A549 (cell line): Measurements from ENCODE around the gene CCDC167. TPM values are rescaled to one million over a fixed set of nuclear protein-coding genes. Genes with fewer than 3 reads are reported as not detected.

Source experiments
- ATAC-seq, 2 experiments: fragments of 200-7000 bp in 1 of 2; fragments of >200 bp in 1 of 2; cut with Nextera tagmentation in 1 of 2; cut with Tn5 transposase in 1 of 2; 3 replicates each; pipeline versions ENCODE4 v1.8.0 to v1.9.1; 2018 to 2020; ENCODE audit warnings: mild to moderate bottlenecking in 1 of 2, moderate library complexity in 1 of 2
- CTCF ChIA-PET: fragments of 300-600 bp; sonication (Branson Sonifier 250); formaldehyde crosslinking; extraction: SDS; loops from one replicate; lab custom pipeline; 2021; ENCODE audit warnings: antibody characterized with exemption, inconsistent platforms; lab: Yijun Ruan, JAX
- POLR2A ChIA-PET: fragments of 350-600 bp; formaldehyde crosslinking; extraction: SDS; loops from one replicate; lab custom pipeline; 2021; ENCODE audit warnings: antibody characterized with exemption, inconsistent platforms; lab: Yijun Ruan, JAX
- DNase-seq, 2 experiments: peaks; one replicate each; pipeline versions ENCODE4 v3.0.0 to v3.0.0-alpha.2; 2011 to 2016; ENCODE audit warnings: low read depth in 1 of 2, low spot score in 1 of 2
- FAIRE-seq: peaks from 2 replicates; lab custom pipeline; 2011; peaks lifted over from hg19 to GRCh38; lab: Jason Lieb, UNC
- H3K27ac ChIP-seq, 2 experiments: fragments of >200 bp; sonication (Bioruptor Twin); formaldehyde crosslinking; 3 replicates each; pipeline ENCODE4 v1.5.1; 2016 to 2017
- H3K4me1 ChIP-seq: fragments of >200 bp; sonication (Bioruptor Twin); formaldehyde crosslinking; 3 replicates; pipeline ENCODE4 v1.6.1; 2016
- H3K4me2 ChIP-seq: fragments of >200 bp; sonication (Bioruptor Twin); formaldehyde crosslinking; 3 replicates; pipeline ENCODE4 v1.6.1; 2016
- H3K4me3 ChIP-seq: fragments of >200 bp; sonication (Bioruptor Twin); formaldehyde crosslinking; 3 replicates; pipeline ENCODE4 v1.5.1; 2016
- H3K9me3 ChIP-seq: fragments of >200 bp; sonication (Bioruptor Twin); formaldehyde crosslinking; 3 replicates; pipeline ENCODE4 v1.6.1; 2016
- CHD4 ChIP-seq: fragments of 200-600 bp; sonication (generic); IDR thresholded peaks from 2 replicates; pipeline ENCODE4 v1.6.1; 2016; ENCODE audit warnings: antibody characterized with exemption, mild to moderate bottlenecking, borderline replicate concordance
- CTCF ChIP-seq: fragments of >200 bp; sonication (Bioruptor Twin); formaldehyde crosslinking; IDR thresholded peaks from 3 replicates; pipeline ENCODE4 v1.5.1; 2016
- EP300 ChIP-seq, 2 experiments: fragments of >200 bp; sonication (Bioruptor Twin); formaldehyde crosslinking; IDR thresholded peaks; 2 replicates in 1 of 2; 3 replicates in 1 of 2; pipeline ENCODE4 v1.6.1; 2016 to 2017
- FOSB ChIP-seq: fragments of 250-450 bp; sonication (Bioruptor Pico); IDR thresholded peaks from 2 replicates; pipeline ENCODE4 v1.5.0; 2020; ENCODE audit warnings: mild to moderate bottlenecking, moderate library complexity
- HEYL ChIP-seq: fragments of 250-450 bp; sonication (Bioruptor Pico); IDR thresholded peaks from 2 replicates; pipeline ENCODE4 v1.8.0; 2021; ENCODE audit warnings: mild to moderate bottlenecking, moderate library complexity
- KDM5A ChIP-seq: fragments of 200-600 bp; sonication (generic); IDR thresholded peaks from 2 replicates; pipeline ENCODE4 v1.6.1; 2016; ENCODE audit warnings: antibody characterized with exemption, mild to moderate bottlenecking
- MYC ChIP-seq: IDR thresholded peaks from 2 replicates; pipeline ENCODE4 v1.6.1; 2012; ENCODE audit warnings: mild to moderate bottlenecking, inconsistent platforms, low read length, improper control_type of control experiment, borderline replicate concordance
- NFE2L2 ChIP-seq: fragments of 150-350 bp; conservative IDR thresholded peaks from 2 replicates; pipeline ENCODE4 v1.6.1; 2014; ENCODE audit warnings: low read length
- NR3C1 ChIP-seq: fragments of >200 bp; sonication (Bioruptor Twin); formaldehyde crosslinking; IDR thresholded peaks from 3 replicates; pipeline ENCODE4 v1.6.1; 2017
- PBX3 ChIP-seq: IDR thresholded peaks from 2 replicates; pipeline ENCODE4 v1.6.1; 2012
- POLR2A ChIP-seq: IDR thresholded peaks from 2 replicates; pipeline ENCODE4 v1.6.1; 2012; ENCODE audit warnings: mild to moderate bottlenecking, low read length
- REST ChIP-seq: fragments of 200-600 bp; sonication (generic); IDR thresholded peaks from 2 replicates; pipeline ENCODE4 v1.6.1; 2016; ENCODE audit warnings: antibody characterized with exemption, mild to moderate bottlenecking, moderate library complexity
- RFX5 ChIP-seq: fragments of 450-650 bp; IDR thresholded peaks from 2 replicates; pipeline ENCODE4 v1.7.1; 2014; ENCODE audit warnings: antibody characterized with exemption, mild to moderate bottlenecking, moderate library complexity
- SMC3 ChIP-seq: fragments of >200 bp; sonication (Bioruptor Twin); formaldehyde crosslinking; IDR thresholded peaks from 3 replicates; pipeline ENCODE4 v1.6.1; 2018; ENCODE audit warnings: inconsistent platforms
- SREBF2 ChIP-seq: fragments of 450-650 bp; IDR thresholded peaks from 2 replicates; pipeline ENCODE4 v1.6.1; 2014; ENCODE audit warnings: mild to moderate bottlenecking, moderate library complexity
- ZFP36 ChIP-seq: fragments of 450-650 bp; IDR thresholded peaks from 2 replicates; pipeline ENCODE4 v1.6.1; 2014; ENCODE audit warnings: borderline replicate concordance; ENCODE audit not compliant: partially characterized antibody
- WGBS: methylation state at CpG from one replicate; pipeline ENCODE4 v1.1.6; 2017; ENCODE audit errors: missing lambda C conversion rate; 5-methylcytosine and 5-hydroxymethylcytosine counted together
- polyA plus RNA-seq, 4 experiments: library from polyadenylated mRNA; depleted of rRNA in 3 of 4; stranded (reverse); fragments of >200 nt; fragmentation: RNase III in 1 of 4; extraction: RNeasy Plus Mini Kit Qiagen cat#74134 plus additional on column Dnase treatment in 1 of 4; gene quantifications; 2 replicates in 3 of 4; 3 replicates in 1 of 4; pipeline ENCODE4 v1.2.3, GENCODE V29; 2011 to 2017
- TF ChIP-seq, protein P1 (sequence below): fragments of 450-650 bp; IDR thresholded peaks from 2 replicates; pipeline ENCODE4 v1.6.1; 2014; ENCODE audit warnings: antibody characterized with exemption
- TF ChIP-seq, protein P2 (sequence below): fragments of 150-350 bp; IDR thresholded peaks from 2 replicates; pipeline ENCODE4 v1.6.1; 2014; ENCODE audit warnings: low read depth, mild to moderate bottlenecking, low read length
- TF ChIP-seq, protein P3 (sequence below): IDR thresholded peaks from 2 replicates; pipeline ENCODE4 v1.6.1; 2012; ENCODE audit warnings: low read depth, borderline replicate concordance

The CCDC167 gene
- polyA plus RNA-seq, 2 of the 4 experiments (the other 2 are of a cell fraction), result 35.1 to 39.1 TPM

- ChIA-PET POLR2A (no interaction called here), CTCF (interaction anchor here (0.6 to 1.9 kb wide), 3 partner anchors 9 to 218 kb away, joined by 3 to 5 read pairs (median 3); no protein-coding TSS in a partner anchor)
- Histone ChIP-seq H3K4me1 (no peaks in the 10 kb centered on the region), H3K27ac (no peak overlapping the region), H3K9me3 (no peaks in the 10 kb centered on the region), H3K4me2 (no peak overlapping the region), H3K4me3 (no peak overlapping the region)
- ATAC-seq (no peak), DNase-seq (no peak), FAIRE-seq (no peak)
- WGBS, result 88% methylated on average over 3 of the region's 4 CpGs
- no peak for TF ChIP-seq PBX3
- no peak for TF ChIP-seq POLR2A
- no peak for TF ChIP-seq SMC3
- no peak for TF ChIP-seq FOSB (CRISPR knock-in tag)
- TF ChIP-seq CHD4, result no peak
- TF ChIP-seq KDM5A, result no peak
- TF ChIP-seq EP300 (IDR thresholded peaks at IDR 0.05), result no peak
- TF ChIP-seq, protein P1, sequence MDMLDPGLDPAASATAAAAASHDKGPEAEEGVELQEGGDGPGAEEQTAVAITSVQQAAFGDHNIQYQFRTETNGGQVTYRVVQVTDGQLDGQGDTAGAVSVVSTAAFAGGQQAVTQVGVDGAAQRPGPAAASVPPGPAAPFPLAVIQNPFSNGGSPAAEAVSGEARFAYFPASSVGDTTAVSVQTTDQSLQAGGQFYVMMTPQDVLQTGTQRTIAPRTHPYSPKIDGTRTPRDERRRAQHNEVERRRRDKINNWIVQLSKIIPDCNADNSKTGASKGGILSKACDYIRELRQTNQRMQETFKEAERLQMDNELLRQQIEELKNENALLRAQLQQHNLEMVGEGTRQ, result no peak
- TF ChIP-seq NFE2L2, result no peak
- no peak for TF ChIP-seq NR3C1
- TF ChIP-seq, protein P2, sequence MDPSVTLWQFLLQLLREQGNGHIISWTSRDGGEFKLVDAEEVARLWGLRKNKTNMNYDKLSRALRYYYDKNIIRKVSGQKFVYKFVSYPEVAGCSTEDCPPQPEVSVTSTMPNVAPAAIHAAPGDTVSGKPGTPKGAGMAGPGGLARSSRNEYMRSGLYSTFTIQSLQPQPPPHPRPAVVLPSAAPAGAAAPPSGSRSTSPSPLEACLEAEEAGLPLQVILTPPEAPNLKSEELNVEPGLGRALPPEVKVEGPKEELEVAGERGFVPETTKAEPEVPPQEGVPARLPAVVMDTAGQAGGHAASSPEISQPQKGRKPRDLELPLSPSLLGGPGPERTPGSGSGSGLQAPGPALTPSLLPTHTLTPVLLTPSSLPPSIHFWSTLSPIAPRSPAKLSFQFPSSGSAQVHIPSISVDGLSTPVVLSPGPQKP, result no peak
- TF ChIP-seq, all 56 proteins: peak for 0
These were observed 25.4 kb downstream of the CCDC167 start for GRCh38 chr6:37474316-37474715.

- ATAC-seq, result no peak
- POLR2A ChIA-PET, result interaction anchor here (1.4 kb wide), 1 partner anchor 40 kb away, joined by 3 read pairs; the partner anchor contains the start of gene CMTR1
- 65% methylated on average over 6 of the region's 8 CpGs for WGBS
- no peak for TF ChIP-seq REST
- no peak for TF ChIP-seq MYC
- TF ChIP-seq, protein P3, sequence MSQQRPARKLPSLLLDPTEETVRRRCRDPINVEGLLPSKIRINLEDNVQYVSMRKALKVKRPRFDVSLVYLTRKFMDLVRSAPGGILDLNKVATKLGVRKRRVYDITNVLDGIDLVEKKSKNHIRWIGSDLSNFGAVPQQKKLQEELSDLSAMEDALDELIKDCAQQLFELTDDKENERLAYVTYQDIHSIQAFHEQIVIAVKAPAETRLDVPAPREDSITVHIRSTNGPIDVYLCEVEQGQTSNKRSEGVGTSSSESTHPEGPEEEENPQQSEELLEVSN, result no peak
- TF ChIP-seq HEYL (CRISPR knock-in tag), result no peak
- TF ChIP-seq CTCF, result no peak
- TF ChIP-seq SREBF2, result no peak
- TF ChIP-seq RFX5, result no peak
- TF ChIP-seq ZFP36, result no peak
- TF ChIP-seq, all 56 proteins: peak for 0
- Histone ChIP-seq H3K9me3 (no peaks in the 10 kb centered on the region), H3K27ac (no peak overlapping the region), H3K4me1 (no peaks in the 10 kb centered on the region), H3K4me2 (no peak overlapping the region), H3K4me3 (no peak overlapping the region)
- DNase-seq (no peak), FAIRE-seq (no peak)
- CTCF ChIA-PET, result interaction anchor here (0.6 to 1.9 kb wide), 3 partner anchors 10 to 29 kb away, joined by 3 to 6 read pairs (median 5); no protein-coding TSS in a partner anchor
These were observed 26.2 kb downstream of the CCDC167 start for GRCh38 chr6:37473364-37474095.
